Erythroblast (primary cell): Measurements from ENCODE around the gene SUPT6H.

Source experiments
- DNase-seq, 2 experiments: peaks; one replicate each; lab custom pipeline; 2025; lab: John Stamatoyannopoulos, UW
- GATA1 ChIP-seq: IDR thresholded peaks from 2 replicates; pipeline ENCODE4 v1.6.1; 2011; ENCODE audit warnings: low read depth, mild to moderate bottlenecking, control low read depth, low read length, moderate library complexity
- POLR2A ChIP-seq: IDR thresholded peaks from 2 replicates; pipeline ENCODE4 v1.6.1; 2011; ENCODE audit warnings: mild to moderate bottlenecking, low read length

Gene SUPT6H

GRCh38 chr17:28747051-28747691 lies 85.2 kb downstream of the SUPT6H start:
- no peak for DNase-seq
- TF ChIP-seq POLR2A (no peak), GATA1 (no peak)

DNA sequence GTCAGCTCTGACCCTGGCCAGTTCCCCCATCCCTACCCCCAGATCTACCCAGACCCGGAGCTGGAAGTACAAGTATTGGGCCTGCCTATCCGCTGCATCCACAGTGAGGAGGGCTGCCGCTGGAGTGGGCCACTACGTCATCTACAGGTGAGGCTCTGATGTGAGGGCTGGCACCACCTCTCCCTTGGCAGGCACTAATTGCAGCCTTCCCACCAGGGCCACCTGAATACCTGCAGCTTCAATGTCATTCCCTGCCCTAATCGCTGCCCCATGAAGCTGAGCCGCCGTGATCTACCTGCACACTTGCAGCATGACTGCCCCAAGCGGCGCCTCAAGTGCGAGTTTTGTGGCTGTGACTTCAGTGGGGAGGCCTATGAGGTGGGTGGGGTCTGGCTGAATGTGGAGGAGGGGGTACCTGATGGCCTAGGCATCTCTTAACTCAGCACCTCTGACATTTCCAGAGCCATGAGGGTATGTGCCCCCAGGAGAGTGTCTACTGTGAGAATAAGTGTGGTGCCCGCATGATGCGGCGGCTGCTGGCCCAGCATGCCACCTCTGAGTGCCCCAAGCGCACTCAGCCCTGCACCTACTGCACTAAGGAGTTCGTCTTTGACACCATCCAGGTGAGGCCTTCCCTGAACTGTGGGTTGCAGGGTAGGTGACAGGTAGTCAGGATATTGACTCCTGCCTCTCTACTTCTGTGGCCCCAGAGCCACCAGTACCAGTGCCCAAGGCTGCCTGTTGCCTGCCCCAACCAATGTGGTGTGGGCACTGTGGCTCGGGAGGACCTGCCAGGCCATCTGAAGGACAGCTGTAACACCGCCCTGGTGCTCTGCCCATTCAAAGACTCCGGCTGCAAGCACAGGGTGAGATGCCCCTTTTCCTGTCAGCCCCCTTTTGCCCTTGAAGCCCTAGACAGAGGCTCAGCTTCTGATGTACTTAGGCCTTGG lies 86.1 kb downstream of the SUPT6H start:
- TF ChIP-seq GATA1 = no peak

GRCh38 chr17:28748852-28749515 lies 87.0 kb downstream of the SUPT6H start:
- TF ChIP-seq POLR2A (no peak), GATA1 (no peak)
- DNase-seq = no peak

More for the DNA sequence above, 86.1 kb downstream of the SUPT6H start:
- no peak for DNase-seq

- TF ChIP-seq GATA1 (no peak), POLR2A (no peak)
- DNase-seq = no peak
These were observed 87.6 kb downstream of the SUPT6H start for GRCh38 chr17:28749516-28750177.

DNA sequence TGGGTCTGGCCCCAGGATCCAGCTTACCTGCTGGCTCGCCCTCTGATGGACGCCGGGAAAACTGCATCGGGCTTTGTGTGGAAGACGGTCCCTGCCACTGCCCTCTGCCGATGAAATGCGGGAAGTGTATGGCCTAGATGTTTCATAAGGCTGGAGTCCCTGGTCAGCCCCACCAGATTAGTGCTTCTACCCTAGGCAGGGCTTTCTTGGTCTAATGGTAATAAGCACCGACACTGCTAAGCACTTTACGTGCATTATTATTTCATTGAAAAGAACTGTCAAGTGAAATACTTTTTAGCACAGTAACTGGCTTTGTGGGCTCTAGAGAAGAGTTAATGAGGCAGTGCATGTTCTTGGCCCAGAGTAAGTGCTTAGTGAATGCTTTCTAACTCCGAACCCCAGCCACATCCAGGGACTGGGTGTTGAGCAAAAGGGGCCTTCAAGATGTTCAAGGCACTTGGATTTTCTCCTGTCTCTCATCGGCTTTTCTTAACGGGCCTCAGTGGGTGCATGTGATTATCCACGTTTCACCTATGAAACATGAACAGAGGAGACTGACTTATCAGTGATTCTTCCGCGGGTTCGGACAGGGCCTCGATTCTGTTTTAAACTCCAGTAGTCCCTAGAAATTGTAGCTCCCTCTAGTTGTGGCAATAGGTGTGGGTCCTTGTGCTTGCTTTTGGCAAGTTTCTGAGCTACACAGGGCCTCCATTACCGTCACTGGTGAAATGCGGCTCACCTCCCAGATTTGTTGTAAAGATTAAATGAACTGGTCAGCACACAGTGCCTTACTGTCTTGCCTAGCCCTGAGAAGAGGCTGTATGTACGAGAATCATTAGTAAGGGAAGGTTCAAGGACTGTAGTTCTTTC lies 88.4 kb downstream of the SUPT6H start:
- TF ChIP-seq POLR2A (no peak), GATA1 (no peak)
- DNase-seq = peak; percentile 91 to 96

- no peak for DNase-seq
- TF ChIP-seq POLR2A (no peak), GATA1 (no peak)
These were observed 89.8 kb downstream of the SUPT6H start for GRCh38 chr17:28751600-28752366.
